ENCODE results near the gene BRIP1. TPM values are rescaled to one million over a fixed set of nuclear protein-coding genes. Genes with fewer than 3 reads are reported as not detected.

The BRIP1 gene
- total and polyA plus RNA-seq, 2 experiments from 2014 or later: 8.0 to 23.1 TPM

- TF ChIP-seq CTCF (conservative IDR thresholded peaks at IDR 0.05; ENCODE audit: low read depth in 2 of 2) (no peak), EZH2 (IDR thresholded peaks at IDR 0.05; ENCODE audit: low read depth, unreplicated experiment) (no peak), ETS1 (IDR thresholded peaks at IDR 0.05) (no peak), JUNB (IDR thresholded peaks at IDR 0.05; ENCODE audit: unreplicated experiment) (no peak), CREB1 (CRISPR knock-in tag; IDR thresholded peaks at IDR 0.05; ENCODE audit: low read depth) (no peak), NANOG (IDR thresholded peaks at IDR 0.05; ENCODE audit: borderline replicate concordance) (no peak), EZH2phosphoT487 (IDR thresholded peaks at IDR 0.05; ENCODE audit: unreplicated experiment) (no peak), POLR2AphosphoS5 (IDR thresholded peaks at IDR 0.05; ENCODE audit: low read depth) (no peak), STAT1 (IDR thresholded peaks at IDR 0.05; ENCODE audit: unreplicated experiment) (no peak)
Observed at GRCh38 chr17:61756561-61756960, 106.8 kb downstream of the BRIP1 start (continued).

GRCh38 chr17:61755668-61756067, 107.7 kb downstream of the BRIP1 start:
- H4K20me1 ChIP-seq (replicated peaks; ENCODE audit: insufficient read depth): no peaks in the 10 kb centered on the region
- peaks cover 15% of the 10 kb centered on the region; the same call in 2 of the 3 replicates for H3K36me3 Mint-ChIP-seq (ENCODE audit: low read depth)
- no peaks in the 10 kb centered on the region for H3F3A ChIP-seq (replicated peaks; ENCODE audit: low read depth)
- H3K9me2 ChIP-seq (ENCODE audit: insufficient read depth): no peaks in the 10 kb centered on the region
- H3K4me2 ChIP-seq: no peak overlapping the region
- no peak overlapping the region for H3K4me3 Mint-ChIP-seq
- H3K27me3 Mint-ChIP-seq (ENCODE audit: insufficient read depth, low read depth, poor library complexity): no peaks in the 10 kb centered on the region
- no peaks in the 10 kb centered on the region for H3K79me2 ChIP-seq (replicated peaks; ENCODE audit: insufficient read depth)
- H2AFZ ChIP-seq: no peak overlapping the region
- no peaks in the 10 kb centered on the region for H3K4me1 ChIP-seq (ENCODE audit: insufficient read depth)
- no peaks in the 10 kb centered on the region for H3K9me3 Mint-ChIP-seq
- DNase-seq (ENCODE audit: low spot score) (no peak), ATAC-seq (no peak)
- no peak overlapping the region for H3K4me3 ChIP-seq
- H3K27ac Mint-ChIP-seq: no peak overlapping the region; the same call in 1 of the 2 replicates
- no peaks in the 10 kb centered on the region for H3K27me3 ChIP-seq (ENCODE audit: insufficient read depth)
- no peaks in the 10 kb centered on the region for H3K36me3 ChIP-seq (ENCODE audit: insufficient read depth)
- H3K27ac ChIP-seq (ENCODE audit: low read depth): no peak overlapping the region
- 0 out of 3 replicates have a peak, but pooled peaks cover 3% of the 10 kb centered on the region for H3K4me1 Mint-ChIP-seq
- no peak for TF ChIP-seq ZNF462 (CRISPR knock-in tag; IDR thresholded peaks at IDR 0.05)
- TF ChIP-seq EZH2phosphoT487 (IDR thresholded peaks at IDR 0.05; ENCODE audit: unreplicated experiment): no peak
- no peak for TF ChIP-seq ZNF114 (CRISPR knock-in tag; IDR thresholded peaks at IDR 0.05)
- no peak for TF ChIP-seq ZNF331 (CRISPR knock-in tag; IDR thresholded peaks at IDR 0.05; ENCODE audit: low read depth)
- TF ChIP-seq STAT1 (IDR thresholded peaks at IDR 0.05; ENCODE audit: unreplicated experiment): no peak
- TF ChIP-seq CREB1 (CRISPR knock-in tag; IDR thresholded peaks at IDR 0.05; ENCODE audit: low read depth): no peak
- TF ChIP-seq NANOG (IDR thresholded peaks at IDR 0.05; ENCODE audit: borderline replicate concordance): no peak
- TF ChIP-seq REST (IDR thresholded peaks at IDR 0.05; ENCODE audit: unreplicated experiment): no peak
- no peak for TF ChIP-seq EZH2 (IDR thresholded peaks at IDR 0.05; ENCODE audit: low read depth, unreplicated experiment)
- no peak for TF ChIP-seq POLR2AphosphoS5 (IDR thresholded peaks at IDR 0.05; ENCODE audit: low read depth)

Data from GM23338 (cell line).